ENCODE data around the gene OR1F1.
A peak's percentile ranks its signal among the peaks of the same experiment; 100 is the strongest.
"Not testable (repeated sequence)": the region's sequence is repeated elsewhere in the genome, so short reads cannot be mapped to it uniquely, and the experiment has no call there.

OR1F1 gene

GRCh38 chr16:3187798-3188674, at the start of gene OR1F1:
Gene OR1F1 (plus strand): TSS chr16:3188204.
- ATAC-seq (replicated peaks) (peak; percentile 50 to 55), DNase-seq (peak; percentile 41)
- H3K4me1 Mint-ChIP-seq, result peaks cover 29 to 39% of the 10 kb centered on the region in 2 donors
- H3K36me3 Mint-ChIP-seq, result peaks cover 8 to 17% of the 10 kb centered on the region in 2 donors
- peak within 1 kb of the TSS; percentile 96 for H3K27ac Mint-ChIP-seq
- H3K27me3 Mint-ChIP-seq, result peaks cover 75 to 94% of the 10 kb centered on the region in 2 donors
- peak within 1 kb of the TSS; percentile 69 to 79 for H3K4me3 Mint-ChIP-seq
- peaks cover 4 to 5% of the 10 kb centered on the region in 2 donors for H3K9me3 Mint-ChIP-seq

DNA sequence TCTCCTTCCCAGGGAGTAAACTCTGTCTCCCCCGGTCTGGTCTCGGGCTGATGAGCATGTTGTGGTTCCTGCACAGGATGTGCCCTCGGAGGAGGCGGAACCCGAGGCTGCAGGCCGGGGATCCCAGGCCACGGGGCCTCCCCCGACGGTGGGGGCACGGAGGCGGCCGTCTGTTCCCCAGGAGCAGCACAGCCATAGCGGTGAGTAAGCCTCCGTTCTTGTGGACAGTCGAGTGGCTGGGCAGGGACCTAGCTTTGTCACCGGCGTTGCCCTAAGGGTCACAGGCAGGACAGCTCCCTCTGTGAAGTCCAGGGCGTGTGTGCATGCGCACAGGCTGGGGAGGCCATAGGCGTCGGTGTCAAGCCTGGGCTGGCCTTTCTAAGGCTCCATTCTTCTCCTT, 49.7 kb upstream of the OR1F1 start:
- no peak for DNase-seq
- peaks cover 5 to 14% of the 10 kb centered on the region in 2 donors for H3K4me1 Mint-ChIP-seq
- ATAC-seq (replicated peaks), result no peak
- H3K36me3 Mint-ChIP-seq, result peaks cover 23 to 42% of the 10 kb centered on the region in 2 donors
- no peak overlapping the region for H3K27ac Mint-ChIP-seq
- no peaks in the 10 kb centered on the region for H3K9me3 Mint-ChIP-seq
- H3K4me3 Mint-ChIP-seq, result no peak overlapping the region
- no peaks in the 10 kb centered on the region for H3K27me3 Mint-ChIP-seq

DNA sequence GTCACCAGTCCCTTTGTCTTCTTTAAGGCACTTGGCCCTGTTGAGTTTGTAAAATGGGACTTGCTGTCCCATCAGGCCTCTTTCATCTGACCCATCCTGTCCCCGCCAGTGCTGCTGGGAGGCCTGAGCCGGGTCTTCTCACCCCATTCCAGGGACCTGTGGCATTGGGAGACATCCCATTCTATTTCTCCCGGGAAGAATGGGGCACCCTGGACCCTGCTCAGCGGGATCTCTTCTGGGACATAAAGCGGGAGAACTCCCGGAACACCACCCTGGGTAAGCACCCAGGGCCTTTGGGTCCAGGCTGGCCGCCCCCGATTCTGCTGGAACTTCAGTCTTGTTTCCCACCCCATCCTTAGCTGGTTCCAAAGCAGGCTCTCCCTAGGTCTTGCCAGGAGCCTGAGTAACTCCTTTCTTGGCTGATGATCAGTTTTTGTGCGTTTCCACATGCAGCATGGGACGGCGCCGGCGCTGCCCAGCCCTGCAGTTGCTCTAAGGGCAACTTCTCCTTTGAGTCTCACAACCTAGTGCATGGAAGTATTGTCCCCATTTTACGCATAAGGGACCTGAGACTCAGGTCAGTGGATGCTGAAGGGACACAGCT, 49.1 kb upstream of the OR1F1 start:
- Mint-ChIP-seq H3K9me3 (no peaks in the 10 kb centered on the region), H3K36me3 (peaks cover 23 to 44% of the 10 kb centered on the region in 2 donors), H3K4me3 (no peak overlapping the region), H3K27me3 (no peaks in the 10 kb centered on the region), H3K27ac (no peak overlapping the region), H3K4me1 (peaks cover 5 to 13% of the 10 kb centered on the region in 2 donors)
- no peak for DNase-seq
- ATAC-seq (replicated peaks), result no peak

DNA sequence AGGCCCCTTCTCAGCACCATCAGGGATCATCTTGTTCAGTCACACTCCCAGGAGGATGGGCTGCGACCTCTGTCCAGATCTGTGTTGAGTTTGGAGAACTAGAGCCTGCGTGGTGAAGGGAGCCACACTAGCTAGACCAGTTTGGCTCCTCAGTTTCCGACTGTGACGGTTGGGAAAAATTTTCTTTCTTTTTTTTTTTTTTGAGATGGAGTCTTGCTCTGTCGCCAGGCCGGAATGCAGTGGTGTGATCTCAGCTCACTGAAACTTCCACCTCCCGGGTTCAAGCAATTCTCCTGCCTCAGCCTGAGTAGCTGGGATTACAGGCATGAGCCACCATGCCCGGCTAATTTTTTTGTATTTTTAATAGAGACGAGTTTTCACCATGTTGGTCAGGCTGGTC, 48.4 kb upstream of the OR1F1 start:
- Mint-ChIP-seq H3K4me1 (peaks cover 5 to 13% of the 10 kb centered on the region in 2 donors), H3K36me3 (peaks cover 23 to 44% of the 10 kb centered on the region in 2 donors)
- not testable (repeated sequence) for DNase-seq; ATAC-seq (replicated peaks); H3K27ac Mint-ChIP-seq; H3K27me3 Mint-ChIP-seq; H3K9me3 Mint-ChIP-seq; H3K4me3 Mint-ChIP-seq

DNA sequence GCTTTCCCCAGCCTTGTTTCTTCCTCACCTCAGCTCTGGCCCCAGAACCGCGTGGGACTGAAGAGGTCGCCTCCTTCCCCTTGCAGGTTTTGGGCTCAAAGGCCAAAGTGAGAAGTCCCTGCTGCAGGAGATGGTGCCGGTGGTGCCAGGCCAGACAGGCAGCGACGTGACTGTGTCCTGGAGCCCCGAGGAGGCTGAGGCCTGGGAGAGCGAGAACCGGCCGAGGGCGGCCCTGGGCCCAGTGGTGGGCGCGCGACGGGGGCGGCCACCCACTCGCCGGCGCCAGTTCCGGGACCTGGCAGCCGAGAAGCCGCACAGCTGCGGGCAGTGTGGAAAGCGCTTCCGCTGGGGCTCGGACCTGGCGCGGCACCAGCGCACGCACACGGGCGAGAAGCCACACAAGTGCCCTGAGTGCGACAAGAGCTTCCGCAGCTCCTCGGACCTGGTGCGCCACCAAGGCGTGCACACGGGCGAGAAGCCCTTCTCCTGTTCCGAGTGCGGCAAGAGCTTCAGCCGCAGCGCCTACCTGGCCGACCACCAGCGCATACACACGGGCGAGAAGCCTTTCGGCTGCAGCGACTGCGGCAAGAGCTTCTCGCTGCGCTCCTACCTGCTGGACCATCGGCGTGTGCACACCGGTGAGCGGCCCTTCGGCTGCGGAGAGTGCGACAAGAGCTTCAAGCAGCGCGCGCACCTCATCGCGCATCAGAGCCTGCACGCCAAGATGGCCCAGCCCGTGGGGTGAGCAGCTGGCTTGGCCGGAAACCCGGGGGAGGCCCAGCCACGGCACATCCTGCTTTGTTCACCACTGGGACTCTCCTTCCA, 47.2 kb upstream of the OR1F1 start:
- Mint-ChIP-seq H3K4me3 (no peak overlapping the region), H3K9me3 (no peaks in the 10 kb centered on the region), H3K27me3 (no peaks in the 10 kb centered on the region), H3K4me1 (peaks cover 5 to 11% of the 10 kb centered on the region in 2 donors), H3K27ac (no peak overlapping the region), H3K36me3 (peaks cover 23 to 44% of the 10 kb centered on the region in 2 donors)
- no peak for DNase-seq
- no peak for ATAC-seq (replicated peaks)

DNA sequence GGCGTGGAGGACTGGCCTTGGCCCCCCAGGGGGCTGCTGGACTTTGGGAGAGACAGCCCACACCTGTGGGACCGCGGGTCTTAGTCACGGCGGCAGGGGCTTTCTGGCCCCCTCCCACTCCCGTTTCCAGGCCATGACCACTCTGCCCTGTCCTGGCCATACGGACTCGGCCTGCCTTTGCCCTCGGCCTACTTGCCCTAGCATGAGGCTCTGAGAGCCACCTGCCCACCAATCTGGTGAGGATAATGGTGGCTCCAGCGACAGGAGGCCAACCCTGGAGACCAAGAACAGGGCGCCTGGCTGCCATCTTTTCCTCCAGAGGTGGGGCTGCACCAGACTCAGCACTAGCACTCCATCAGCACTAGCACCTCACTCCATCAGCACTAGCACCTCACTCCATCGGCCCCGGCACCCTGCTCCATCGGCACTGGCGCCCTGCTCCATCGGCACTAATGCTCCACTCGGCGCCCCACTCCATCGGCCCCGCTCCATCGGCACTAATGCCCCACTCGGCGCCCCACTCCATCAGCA, 46.2 kb upstream of the OR1F1 start:
- Mint-ChIP-seq H3K4me1 (peaks cover 5 to 6% of the 10 kb centered on the region in 2 donors), H3K4me3 (no peak overlapping the region), H3K27me3 (no peaks in the 10 kb centered on the region), H3K36me3 (peaks cover 23 to 44% of the 10 kb centered on the region in 2 donors), H3K9me3 (no peaks in the 10 kb centered on the region), H3K27ac (no peak overlapping the region)
- no peak for ATAC-seq (replicated peaks)
- no peak for DNase-seq

GRCh38 chr16:3142327-3142726, 45.7 kb upstream of the OR1F1 start:
- no peak for ATAC-seq (replicated peaks)
- Mint-ChIP-seq H3K9me3 (no peaks in the 10 kb centered on the region), H3K4me3 (no peak overlapping the region), H3K27ac (no peak overlapping the region), H3K36me3 (peaks cover 23 to 40% of the 10 kb centered on the region in 2 donors), H3K4me1 (peaks cover 5% of the 10 kb centered on the region in 2 donors), H3K27me3 (peaks cover 0 to under 1% of the 10 kb centered on the region in 2 donors)
- no peak for DNase-seq

DNA sequence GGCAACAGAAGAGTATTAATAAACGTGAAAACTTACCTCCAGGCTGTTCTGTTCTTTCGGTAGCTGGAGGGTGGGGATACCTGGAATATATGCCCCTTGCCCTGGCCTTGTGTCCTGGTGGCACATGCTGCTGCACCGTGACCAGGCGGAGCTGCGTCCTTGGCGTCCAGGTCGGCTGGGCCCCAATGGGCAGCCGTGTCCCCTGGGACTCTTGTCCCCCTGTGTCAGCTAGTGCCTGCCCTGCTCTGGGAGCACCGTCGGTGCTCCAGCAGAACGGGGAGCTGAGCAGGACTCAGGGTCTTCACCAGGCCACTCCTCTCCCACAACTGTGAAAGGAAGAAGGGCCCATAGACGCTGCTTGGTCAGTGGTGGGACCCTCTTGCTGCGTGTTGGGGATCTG, 45.2 kb upstream of the OR1F1 start:
- no peak for ATAC-seq (replicated peaks)
- H3K36me3 Mint-ChIP-seq, result peaks cover 21 to 35% of the 10 kb centered on the region in 2 donors
- no peaks in the 10 kb centered on the region for H3K9me3 Mint-ChIP-seq
- no peak overlapping the region for H3K4me3 Mint-ChIP-seq
- DNase-seq, result no peak
- no peak overlapping the region for H3K27ac Mint-ChIP-seq
- H3K4me1 Mint-ChIP-seq, result peaks cover under 1 to 5% of the 10 kb centered on the region in 2 donors
- peaks cover 0 to 5% of the 10 kb centered on the region in 2 donors for H3K27me3 Mint-ChIP-seq

DNA sequence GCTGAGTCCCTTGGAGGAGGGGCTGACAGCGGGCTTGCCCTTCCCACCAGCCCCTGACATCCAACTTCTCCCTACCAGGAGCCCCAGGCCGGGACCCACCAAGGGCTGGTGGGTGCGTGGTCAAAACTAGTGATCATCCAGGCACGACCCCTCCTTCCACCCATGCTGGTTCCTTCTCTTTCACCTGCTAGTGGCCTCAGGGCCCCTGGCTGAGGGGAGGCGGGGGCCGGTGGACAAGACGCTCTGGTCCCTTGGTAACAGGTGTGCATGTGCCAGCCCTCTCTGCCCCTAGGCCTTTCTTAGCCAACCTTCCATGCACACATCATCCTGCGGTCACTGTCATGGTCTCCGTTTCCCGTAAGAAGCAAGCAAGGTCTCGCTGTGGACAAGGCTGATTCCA, 44.8 kb upstream of the OR1F1 start:
- H3K36me3 Mint-ChIP-seq, result peaks cover 21 to 33% of the 10 kb centered on the region in 2 donors

DNA sequence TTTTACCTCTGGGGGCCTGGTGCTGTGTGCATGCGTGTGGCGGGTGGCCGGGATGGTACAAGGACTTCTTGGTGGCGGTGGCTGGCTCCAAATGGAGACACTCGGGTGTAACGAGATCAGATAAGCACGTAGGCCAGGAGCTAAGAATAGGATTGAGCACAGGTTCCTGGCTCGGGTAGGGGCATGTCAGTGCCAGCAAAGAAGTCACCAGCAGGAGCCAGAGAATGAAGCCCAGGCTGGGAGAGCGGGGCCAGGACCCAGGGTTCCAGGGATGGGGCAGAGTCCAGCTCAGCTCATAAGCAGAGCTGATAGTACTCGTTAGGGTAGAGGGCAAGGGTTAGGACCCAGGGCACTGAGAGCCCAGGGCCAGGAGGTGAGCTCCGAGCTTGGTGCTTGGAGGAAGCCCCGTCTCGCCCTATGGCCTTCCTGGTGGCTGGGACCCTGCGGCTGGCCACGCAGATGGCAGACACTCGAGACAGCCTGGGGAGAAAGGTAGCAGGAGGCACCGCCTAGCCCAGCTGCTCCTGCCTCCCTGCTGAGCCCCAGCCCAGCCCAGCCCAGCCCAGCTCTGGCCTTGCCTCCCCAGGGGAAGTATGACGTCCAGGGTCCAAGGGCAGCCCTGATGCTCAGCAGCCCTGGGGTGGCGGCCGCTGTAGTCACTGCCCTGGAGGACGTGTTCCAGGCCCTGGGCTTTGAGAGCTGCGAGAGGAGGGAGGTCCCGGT, 44.2 kb upstream of the OR1F1 start:
- Mint-ChIP-seq H3K27ac (no peak overlapping the region), H3K9me3 (no peaks in the 10 kb centered on the region), H3K4me1 (peaks cover 0 to 5% of the 10 kb centered on the region in 2 donors), H3K4me3 (no peak overlapping the region), H3K27me3 (peaks cover 0 to 6% of the 10 kb centered on the region in 2 donors), H3K36me3 (peaks cover 21 to 33% of the 10 kb centered on the region in 2 donors)
- ATAC-seq (replicated peaks), result no peak
- DNase-seq, result no peak

More for the DNA sequence above, 44.8 kb upstream of the OR1F1 start:
- ATAC-seq (replicated peaks), result no peak
- no peak overlapping the region for H3K4me3 Mint-ChIP-seq
- H3K27me3 Mint-ChIP-seq, result peaks cover 0 to 6% of the 10 kb centered on the region in 2 donors
- DNase-seq, result no peak
- H3K4me1 Mint-ChIP-seq, result peaks cover 0 to 5% of the 10 kb centered on the region in 2 donors
- H3K9me3 Mint-ChIP-seq, result no peaks in the 10 kb centered on the region
- H3K27ac Mint-ChIP-seq, result no peak overlapping the region

DNA sequence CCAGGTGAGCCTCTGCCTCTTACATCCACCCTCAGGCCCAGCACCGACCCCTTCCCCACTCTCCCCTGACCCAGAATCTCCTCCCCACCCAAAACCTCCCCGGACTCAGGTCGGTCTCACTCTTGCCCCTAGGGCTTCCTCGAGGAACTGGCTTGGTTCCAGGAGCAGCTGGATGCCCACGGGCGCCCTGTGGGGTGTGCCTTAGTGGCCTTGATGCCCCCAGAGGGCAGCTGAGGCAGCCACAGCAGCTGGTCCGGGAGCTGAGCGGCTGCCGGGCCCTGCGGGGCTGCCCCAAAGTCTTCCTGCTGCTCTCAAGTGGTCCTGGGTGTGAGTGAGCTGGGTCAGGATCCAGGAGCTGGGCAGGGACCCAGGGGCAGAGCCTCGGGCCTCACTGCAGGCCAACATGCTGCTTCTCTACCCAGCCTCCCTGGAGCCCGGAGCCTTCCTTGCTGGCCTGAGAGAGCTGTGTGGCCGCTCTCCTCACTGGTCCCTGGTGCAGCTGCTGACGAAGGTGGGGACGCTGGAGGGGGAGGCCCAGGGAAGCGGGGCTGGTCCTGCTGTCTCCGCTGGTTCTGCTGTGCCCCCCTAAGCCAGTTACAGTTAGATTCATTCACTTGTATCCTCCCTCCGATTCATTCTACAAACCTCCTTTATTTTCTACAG, 43.6 kb upstream of the OR1F1 start:
- H3K27ac Mint-ChIP-seq, result no peak overlapping the region
- no peaks in the 10 kb centered on the region for H3K9me3 Mint-ChIP-seq
- H3K36me3 Mint-ChIP-seq, result peaks cover 16 to 27% of the 10 kb centered on the region in 2 donors
- no peak overlapping the region for H3K4me3 Mint-ChIP-seq
- H3K27me3 Mint-ChIP-seq, result peaks cover 0 to 6% of the 10 kb centered on the region in 2 donors
- peaks cover 6 to 7% of the 10 kb centered on the region in 2 donors for H3K4me1 Mint-ChIP-seq
- no peak for ATAC-seq (replicated peaks)
- DNase-seq, result no peak

GRCh38 chr16:3145151-3145550, 42.9 kb upstream of the OR1F1 start:
- H3K9me3 Mint-ChIP-seq, result no peaks in the 10 kb centered on the region
- H3K27me3 Mint-ChIP-seq, result peaks cover 0 to 6% of the 10 kb centered on the region in 2 donors
- no peak overlapping the region for H3K27ac Mint-ChIP-seq
- DNase-seq (no peak), ATAC-seq (replicated peaks) (no peak)
- peaks cover 11 to 24% of the 10 kb centered on the region in 2 donors for H3K36me3 Mint-ChIP-seq
- H3K4me1 Mint-ChIP-seq, result peaks cover 9 to 12% of the 10 kb centered on the region in 2 donors
- H3K4me3 Mint-ChIP-seq, result no peak overlapping the region

DNA sequence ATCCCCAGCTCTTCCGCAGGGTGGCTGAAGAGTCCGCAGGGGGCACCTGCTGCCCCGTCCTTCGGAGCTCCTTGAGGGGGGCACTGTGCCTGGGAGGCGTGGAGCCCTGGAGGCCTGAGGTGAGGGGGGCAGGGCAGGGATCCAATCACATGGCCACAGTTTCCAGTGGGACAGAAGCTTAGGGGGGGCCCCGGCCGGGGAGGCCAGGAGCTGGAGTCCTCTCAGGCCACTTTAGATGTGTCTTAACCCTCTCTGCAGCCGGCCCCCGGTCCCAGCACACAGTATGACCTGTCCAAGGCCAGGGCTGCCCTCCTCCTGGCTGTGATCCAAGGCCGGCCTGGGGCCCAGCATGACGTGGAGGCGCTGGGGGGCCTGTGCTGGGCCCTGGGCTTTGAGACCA, 42.3 kb upstream of the OR1F1 start:
- no peaks in the 10 kb centered on the region for H3K9me3 Mint-ChIP-seq
- H3K27ac Mint-ChIP-seq, result no peak overlapping the region
- H3K4me3 Mint-ChIP-seq, result no peak overlapping the region
- H3K36me3 Mint-ChIP-seq, result peaks cover 12 to 24% of the 10 kb centered on the region in 2 donors
- no peak for ATAC-seq (replicated peaks)
- H3K4me1 Mint-ChIP-seq, result peaks cover 11 to 15% of the 10 kb centered on the region in 2 donors
- H3K27me3 Mint-ChIP-seq, result peaks cover 0 to 8% of the 10 kb centered on the region in 2 donors
- DNase-seq, result no peak

Data from stimulated activated naive B cell treated with anti-CD40 and anti-IgM and Interleukin-4, amounts not matched to agents 10 μg/mL and 1 μg/mL and 100 μg/mL, for 72 hours (primary cell).